Endothelial cell of umbilical vein (primary cell): ENCODE measurements around the gene KRT15. TPM values are rescaled to one million over a fixed set of nuclear protein-coding genes. Genes with fewer than 3 reads are reported as not detected.

Source experiments
- BruUV-seq: library from RNA; stranded (reverse); fragments of 400-500 nt; replicated peaks from 2 replicates; lab custom pipeline; 2021; lab: Mats Ljungman, UMichigan
- CTCF ChIA-PET: fragments of 300-600, 350-600 bp; sonication (Branson Sonifier 250); formaldehyde crosslinking; loops from one replicate; lab custom pipeline; 2021; ENCODE audit warnings: antibody characterized with exemption, inconsistent platforms; lab: Charles Lee
- POLR2A ChIA-PET: fragments of 300-600, 350-600 bp; sonication (Branson Sonifier 250); formaldehyde crosslinking; loops from one replicate; lab custom pipeline; 2021; ENCODE audit warnings: antibody characterized with exemption, inconsistent platforms; lab: Charles Lee
- DNase-seq: peaks from one replicate; pipeline ENCODE4 v3.0.0-alpha.2; 2011; ENCODE audit warnings: low read depth, low spot score
- FAIRE-seq: peaks from 2 replicates; lab custom pipeline; 2011; peaks lifted over from hg19 to GRCh38; lab: Jason Lieb, UNC
- H2AFZ ChIP-seq: 2 replicates; pipeline ENCODE4 v1.6.0; 2012; ENCODE audit warnings: low read depth, low read length, control low read depth, inconsistent platforms
- H3K27ac ChIP-seq: 2 replicates; pipeline ENCODE4 v1.5.1; 2011; ENCODE audit warnings: low read depth, mild to moderate bottlenecking, control low read depth, low read length, moderate library complexity; ENCODE audit not compliant: insufficient read depth
- H3K27me3 ChIP-seq, 2 experiments: 2 replicates each; pipeline versions ENCODE4 v1.6.0 to v1.6.1; 2011; ENCODE audit warnings: low read length in 2 of 2, mixed read lengths in 1 of 2; ENCODE audit not compliant: control insufficient read depth in 2 of 2, insufficient read depth in 2 of 2
- H3K36me3 ChIP-seq, 2 experiments: 2 replicates in 1 of 2; 3 replicates in 1 of 2; pipeline ENCODE4 v1.5.1; 2011; ENCODE audit warnings: low read length in 2 of 2, mild to moderate bottlenecking in 1 of 2, moderate library complexity in 1 of 2; ENCODE audit not compliant: control insufficient read depth in 2 of 2, insufficient read depth in 2 of 2; ENCODE audit errors: extremely low read depth in 1 of 2
- H3K4me1 ChIP-seq: 3 replicates; pipeline ENCODE4 v1.5.1; 2011; ENCODE audit warnings: mild to moderate bottlenecking, low read length; ENCODE audit not compliant: control insufficient read depth, insufficient read depth; ENCODE audit errors: extremely low read depth
- H3K4me2 ChIP-seq: 2 replicates; pipeline ENCODE4 v1.6.1; 2011; ENCODE audit warnings: low read length, control low read depth, mixed read lengths; ENCODE audit not compliant: insufficient read depth
- H3K4me3 ChIP-seq, 3 experiments: fragments of 200-600 bp in 1 of 3; sonication (generic), shearing (Covaris generic) in 1 of 3; replicated peaks in 1 of 3; 2 replicates each; pipeline ENCODE4 v1.5.1; 2011 to 2016; ENCODE audit warnings: control low read depth in 3 of 3, low read length in 3 of 3, mild to moderate bottlenecking in 2 of 3, inconsistent platforms in 1 of 3, low read depth in 1 of 3, moderate library complexity in 1 of 3; ENCODE audit not compliant: insufficient read depth in 1 of 3
- H3K79me2 ChIP-seq: 2 replicates; pipeline ENCODE4 v1.6.0; 2012; ENCODE audit warnings: low read length, inconsistent platforms; ENCODE audit not compliant: control insufficient read depth, insufficient read depth
- H3K9ac ChIP-seq: replicated peaks from 2 replicates; pipeline ENCODE3; 2011; ENCODE audit warnings: low read length, control low read depth; ENCODE audit not compliant: insufficient read depth; ENCODE audit errors: extremely low read depth
- H3K9me1 ChIP-seq: replicated peaks from 3 replicates; pipeline ENCODE4 v1.6.0; 2011; ENCODE audit warnings: mild to moderate bottlenecking, low read length; ENCODE audit not compliant: control insufficient read depth, insufficient read depth; ENCODE audit errors: extremely low read depth
- H3K9me3 ChIP-seq: replicated peaks from 2 replicates; pipeline ENCODE4 v1.5.1; 2012; ENCODE audit warnings: low read length, inconsistent platforms; ENCODE audit not compliant: control insufficient read depth, insufficient read depth
- H4K20me1 ChIP-seq: replicated peaks from 2 replicates; pipeline ENCODE3; 2011; ENCODE audit warnings: mild to moderate bottlenecking, low read length; ENCODE audit not compliant: control insufficient read depth, insufficient read depth; ENCODE audit errors: extremely low read depth
- CTCF ChIP-seq, 2 donors: IDR thresholded peaks; 1 replicate in 1 of 2; 2 replicates in 1 of 2; pipeline ENCODE4 v1.5.1; 2011; ENCODE audit warnings: low read length in 2 of 2, mild to moderate bottlenecking in 2 of 2, moderate library complexity in 2 of 2, control low read depth in 1 of 2, inconsistent platforms in 1 of 2, low read depth in 1 of 2; ENCODE audit not compliant: insufficient read depth in 1 of 2; ENCODE audit errors: extremely low read depth in 1 of 2
- EZH2 ChIP-seq: IDR thresholded peaks from 2 replicates; pipeline ENCODE4 v1.6.1; 2012; ENCODE audit warnings: borderline replicate concordance, low read depth, mild to moderate bottlenecking, moderate library complexity, low read length, inconsistent platforms; ENCODE audit not compliant: severe bottlenecking
- FOS ChIP-seq: IDR thresholded peaks from 2 replicates; pipeline ENCODE4 v1.6.1; 2011; ENCODE audit warnings: mild to moderate bottlenecking, low read length, moderate library complexity, borderline replicate concordance; ENCODE audit not compliant: insufficient read depth
- GATA2 ChIP-seq: IDR thresholded peaks from 2 replicates; pipeline ENCODE4 v1.7.0; 2011; ENCODE audit warnings: low read depth, mild to moderate bottlenecking, moderate library complexity, mixed read lengths, low read length; ENCODE audit not compliant: insufficient read length, insufficient read depth
- JUN ChIP-seq: IDR thresholded peaks from 2 replicates; pipeline ENCODE4 v1.6.1; 2011; ENCODE audit warnings: borderline replicate concordance, low read depth; ENCODE audit not compliant: insufficient read length, insufficient read depth
- MAX ChIP-seq: IDR thresholded peaks from 2 replicates; pipeline ENCODE4 v1.6.1; 2011; ENCODE audit not compliant: insufficient read depth, insufficient read length
- MYC ChIP-seq: IDR thresholded peaks from one replicate; pipeline ENCODE4 v1.6.1; 2011; ENCODE audit warnings: mild to moderate bottlenecking, low read depth, low read length
- POLR2A ChIP-seq: IDR thresholded peaks from 2 replicates; pipeline ENCODE4 v1.6.1; 2012; ENCODE audit warnings: low read depth, mild to moderate bottlenecking, control low read depth, low read length
- POLR2AphosphoS5 ChIP-seq: IDR thresholded peaks from 2 replicates; pipeline ENCODE4 v1.6.1; 2012; ENCODE audit warnings: low read depth, mild to moderate bottlenecking, control low read depth, low read length, moderate library complexity; ENCODE audit not compliant: insufficient read depth
- dilution Hi-C: fragments of 300-500 bp; cut with MboI; formaldehyde crosslinking; loops from one replicate; pipeline ENCODE4 v1.15.0; 2019; ENCODE audit warnings: low sequenced_read_pairs; ENCODE audit not compliant: extremely low pct_ligation_motif_present
- intact Hi-C: fragments of 100-400 bp; cut with micrococcal nuclease; formaldehyde crosslinking; loops from one replicate; pipeline ENCODE4 v1.10.0; 2022
- polyA plus RNA-seq, 4 experiments: library from polyadenylated mRNA; depleted of rRNA in 3 of 4; stranded (reverse) in 3 of 4; unstranded in 1 of 4; fragments of >200 nt; gene quantifications; 2 replicates each; pipeline versions ENCODE4 v1.2.1 to v1.2.3, GENCODE V29; 2011 to 2012; ENCODE audit warnings: missing spikeins in 1 of 4
- total RNA-seq: library from RNA; stranded (reverse); gene quantifications from 2 replicates; pipeline ENCODE4 v1.2.3, GENCODE V29; 2021

KRT15 gene
- total and polyA plus RNA-seq, 2 donors (not counting 3 experiments of a cell fraction or from before 2014, with no cell fraction given), result 0.68 to 2.8 TPM

- Histone ChIP-seq H3K4me2 (no peak overlapping the region), H3K9me1 (no peaks in the 10 kb centered on the region), H3K27me3 (peaks cover 3 to 9% of the 10 kb centered on the region in 2 experiments), H4K20me1 (no peaks in the 10 kb centered on the region), H2AFZ (no peak overlapping the region), H3K4me3 (no peak overlapping the region), H3K9me3 (no peaks in the 10 kb centered on the region), H3K36me3 (no peaks in the 10 kb centered on the region), H3K27ac (no peak overlapping the region), H3K9ac (no peak overlapping the region), H3K79me2 (no peaks in the 10 kb centered on the region), H3K4me1 (no peaks in the 10 kb centered on the region)
- FAIRE-seq (no peak), DNase-seq (no peak)
- TF ChIP-seq JUN, result no peak
- TF ChIP-seq POLR2A, result no peak
- POLR2A ChIA-PET, result no interaction called here
- intact Hi-C loops (no loop called here), dilution Hi-C loops (no loop called here)
- no TSS peak for BruUV-seq
- CTCF ChIA-PET, result interaction anchor here (1.0 kb wide), 1 partner anchor 12 kb away, joined by 3 read pairs; no protein-coding TSS in a partner anchor
These were observed 51.1 kb downstream of the KRT15 start for GRCh38 chr17:41467561-41467960.

GRCh38 chr17:41466988-41467387 lies 51.7 kb downstream of the KRT15 start, which contains the start of gene KRT32:
TSS of gene KRT32 (minus strand) at chr17:41467386. CDS start at chr17:41467325, 61 bp downstream.
- no peak within 1 kb of the TSS for H3K9ac ChIP-seq
- intact Hi-C loops, result no loop called here

More at GRCh38 chr17:41466988-41467387, 51.7 kb downstream of the KRT15 start, which contains the start of gene KRT32:
- peaks cover 3 to 9% of the 10 kb centered on the region in 2 experiments for H3K27me3 ChIP-seq
- no peaks in the 10 kb centered on the region for H3K9me3 ChIP-seq
- TF ChIP-seq JUN (no peak), CTCF (IDR thresholded peaks at IDR 0.05; ENCODE audit: extremely low read depth in 1 of 2, insufficient read depth in 1 of 2, low read depth in 1 of 2, low read length in 2 of 2) (no peak), POLR2A (no peak), FOS (no peak), GATA2 (no peak), MYC (no peak), MAX (no peak), POLR2AphosphoS5 (no peak), EZH2 (no peak)
- ChIA-PET POLR2A (no interaction called here), CTCF (interaction anchor here (1.0 to 1.1 kb wide), 2 partner anchors 20 to 82 kb away, joined by 4 read pairs; no protein-coding TSS in a partner anchor)
- no TSS peak for BruUV-seq
- no peaks in the 10 kb centered on the region for H3K36me3 ChIP-seq
- H3K4me3 ChIP-seq, result no peak within 1 kb of the TSS
- DNase-seq (no peak), FAIRE-seq (no peak)
- no peak within 1 kb of the TSS for H3K4me2 ChIP-seq
- no peaks in the 10 kb centered on the region for H3K79me2 ChIP-seq
- dilution Hi-C loops, result no loop called here
- no peak within 1 kb of the TSS for H3K27ac ChIP-seq
- H2AFZ ChIP-seq, result no peak within 1 kb of the TSS
- H3K9me1 ChIP-seq, result no peaks in the 10 kb centered on the region
- H3K4me1 ChIP-seq, result no peaks in the 10 kb centered on the region
- no peaks in the 10 kb centered on the region for H4K20me1 ChIP-seq
